ENCODE measurements around the gene DPF3.

The DPF3 gene

DNA sequence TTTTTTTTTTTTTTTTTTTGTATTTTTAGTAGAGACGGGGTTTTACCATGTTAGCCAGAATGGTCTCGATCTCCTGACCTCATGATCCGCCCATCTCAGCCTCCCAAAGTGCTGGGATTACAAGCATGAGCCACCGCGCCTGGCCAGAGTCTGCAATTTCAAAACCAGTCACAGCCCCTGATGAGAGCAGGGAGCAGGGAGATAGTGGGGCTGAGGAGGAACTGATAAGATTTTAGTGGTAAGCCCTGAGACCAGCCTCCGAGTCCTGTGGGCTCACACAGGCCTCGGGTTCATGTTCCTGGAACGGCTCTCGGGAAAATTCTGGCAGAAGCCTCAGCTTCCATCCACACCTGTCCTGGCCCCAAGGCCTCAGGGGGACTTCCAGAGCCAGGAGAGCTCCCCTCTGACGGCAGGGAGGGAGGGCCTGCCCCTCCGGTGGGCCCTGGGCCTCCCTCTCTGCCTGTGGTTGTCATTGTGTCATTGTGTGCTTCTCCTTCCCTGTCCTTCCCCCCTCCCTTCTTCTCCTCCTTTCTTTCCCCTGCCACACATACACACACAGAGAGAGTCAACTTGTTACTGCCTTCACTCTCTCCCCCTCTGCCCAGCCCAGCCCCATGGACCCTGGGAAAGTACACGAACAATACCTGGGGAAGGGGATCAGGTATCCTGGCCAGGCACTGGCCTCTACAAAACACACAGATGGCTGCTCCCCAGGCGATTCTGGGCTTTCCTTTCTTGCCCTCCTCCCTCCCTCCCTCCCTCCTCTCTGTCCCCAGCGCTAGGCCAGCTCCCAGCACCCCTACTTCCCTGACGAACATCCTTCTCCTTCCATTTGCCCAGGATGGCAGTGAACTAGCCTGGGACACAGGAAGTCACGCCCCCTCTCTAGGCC lies 294.1 kb downstream of the DPF3 start:
- DNase-seq (ENCODE audit: low spot score), result no peak

DNA sequence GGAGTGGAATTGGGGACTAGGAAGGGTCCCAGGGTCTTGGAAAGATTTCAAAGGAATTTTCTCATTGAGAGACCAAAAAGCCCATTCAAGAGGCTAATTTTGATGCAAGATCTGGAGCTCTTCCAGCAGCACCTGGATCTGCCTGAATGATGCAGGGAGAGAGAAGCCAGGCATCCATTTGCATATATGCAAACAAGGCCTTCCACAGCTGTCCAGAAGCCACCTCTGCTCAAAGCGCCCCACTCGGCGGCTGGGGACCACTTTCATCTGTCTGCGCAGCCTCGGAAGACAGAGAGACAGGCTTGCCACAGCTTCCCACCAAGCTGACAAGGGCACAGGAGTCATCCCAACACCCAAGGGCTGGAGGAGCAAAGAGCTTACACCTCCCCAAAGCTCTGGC lies 295.6 kb downstream of the DPF3 start:
- DNase-seq (ENCODE audit: low spot score), result no peak

DNA sequence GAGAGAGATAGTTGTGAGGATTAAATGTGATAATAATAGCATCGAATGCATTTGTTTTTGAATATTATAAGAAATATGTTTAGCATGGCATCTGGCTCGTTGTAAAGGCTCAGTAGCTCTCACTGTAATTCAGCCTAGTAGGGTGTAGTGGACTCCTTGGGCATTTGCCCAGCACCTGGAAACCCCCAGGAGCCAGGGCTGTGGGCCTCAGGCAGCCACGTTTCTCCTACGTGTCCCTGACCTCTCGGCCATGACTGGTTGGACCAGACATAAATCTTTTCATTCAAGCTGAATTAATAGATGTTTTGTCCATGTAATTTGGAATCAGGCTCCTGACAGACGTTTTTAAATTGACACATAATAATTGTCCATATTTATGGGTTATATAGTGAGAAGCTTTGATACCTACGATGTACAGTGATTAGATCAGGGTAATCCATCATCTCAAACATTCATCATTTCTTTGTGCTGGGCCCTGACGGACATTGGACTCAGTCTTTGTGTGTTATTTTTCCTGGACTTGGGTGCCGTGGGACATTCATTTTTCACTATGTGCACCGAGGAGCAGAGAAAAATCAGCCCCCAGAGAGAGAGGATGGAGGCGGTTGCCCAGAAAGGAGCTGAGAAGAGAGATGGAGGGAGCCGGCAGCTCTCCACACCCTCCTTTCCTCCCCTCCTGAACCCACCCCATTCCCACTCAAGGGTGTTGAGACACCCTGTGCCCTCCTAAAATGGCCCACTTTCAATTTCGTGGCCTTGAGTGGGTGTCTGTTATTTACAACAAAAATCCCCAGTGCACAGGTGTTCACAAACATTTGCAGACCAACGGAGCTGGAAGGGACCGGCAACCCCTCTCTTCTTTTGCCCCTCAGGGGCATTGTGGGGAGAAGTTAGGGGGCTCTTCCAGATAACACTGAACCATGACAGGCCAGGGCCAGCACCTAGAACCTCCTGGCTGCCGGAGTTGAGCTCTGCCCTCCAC lies 296.4 kb downstream of the DPF3 start:
- DNase-seq (ENCODE audit: low spot score), result no peak

DNA sequence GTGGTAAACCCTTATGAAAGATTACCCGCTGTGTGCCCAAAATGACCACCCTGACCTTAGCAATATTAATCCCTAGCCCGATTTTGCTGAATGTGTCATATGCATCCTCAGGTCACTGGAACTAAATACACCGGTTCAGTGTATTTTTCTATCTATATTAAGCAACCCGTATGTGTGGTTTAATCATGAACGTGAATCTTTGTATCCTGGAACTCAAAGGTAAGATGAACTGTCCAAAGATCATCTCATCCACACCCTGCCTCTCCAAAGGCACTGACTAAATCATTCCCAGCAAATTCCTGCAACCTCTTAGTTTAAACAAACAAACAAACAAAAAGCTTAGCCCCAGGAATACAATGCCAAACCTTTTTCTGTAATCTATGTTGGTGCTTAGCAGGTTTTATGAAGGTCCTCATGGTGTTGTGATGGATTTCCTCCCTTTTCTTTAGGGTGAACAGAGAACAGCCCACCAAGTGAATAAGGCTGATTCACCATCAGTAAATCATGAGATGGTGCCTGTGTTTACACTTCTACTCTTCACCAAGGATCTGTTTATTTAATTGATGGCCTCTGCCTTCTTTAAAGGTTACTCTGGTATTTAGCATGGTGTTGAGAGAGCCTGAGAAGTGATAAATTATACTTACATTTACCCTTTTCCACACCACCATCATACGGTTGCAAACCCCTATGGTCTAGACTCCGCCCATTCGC lies 298.6 kb downstream of the DPF3 start:
- no peak for DNase-seq (ENCODE audit: low spot score)

DNA sequence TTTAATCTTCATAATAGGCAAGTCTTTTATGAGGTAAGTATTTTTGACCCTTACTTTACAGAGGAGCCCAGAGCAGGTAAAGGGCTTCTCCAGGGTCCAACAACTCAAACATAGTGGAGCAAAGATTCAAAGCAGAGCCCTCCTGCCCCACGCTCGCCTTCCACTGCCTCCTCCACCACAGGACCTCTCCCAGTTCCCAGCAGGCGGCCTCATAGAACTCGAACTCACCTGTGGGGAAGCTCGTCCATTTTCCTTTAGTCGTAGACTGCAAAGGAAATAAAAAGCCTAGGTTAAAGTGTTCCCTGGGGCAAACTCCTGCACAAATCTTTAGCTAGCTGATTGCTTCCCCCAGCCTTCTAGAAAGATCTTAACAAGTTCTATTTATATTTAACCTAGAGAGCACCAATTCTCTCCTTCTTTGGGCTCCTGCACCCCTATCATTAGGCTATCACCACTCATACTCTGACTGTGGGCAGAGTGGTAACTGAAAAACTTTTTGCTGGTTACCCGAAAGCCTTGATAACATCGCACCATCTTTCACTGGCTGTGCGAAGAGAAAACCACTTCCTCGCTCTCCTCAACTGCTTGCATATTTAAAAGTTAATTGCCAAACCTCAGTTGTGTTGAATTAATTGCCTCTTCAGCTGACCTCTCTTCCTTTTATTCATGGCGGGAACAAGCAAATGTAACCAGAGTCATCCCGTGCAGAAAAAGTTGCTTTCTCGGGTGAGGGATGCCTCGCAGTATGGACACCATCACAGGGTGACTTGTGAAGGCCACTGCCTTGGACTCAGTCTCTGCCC lies 299.6 kb downstream of the DPF3 start:
- no peak for DNase-seq (ENCODE audit: low spot score)

DNA sequence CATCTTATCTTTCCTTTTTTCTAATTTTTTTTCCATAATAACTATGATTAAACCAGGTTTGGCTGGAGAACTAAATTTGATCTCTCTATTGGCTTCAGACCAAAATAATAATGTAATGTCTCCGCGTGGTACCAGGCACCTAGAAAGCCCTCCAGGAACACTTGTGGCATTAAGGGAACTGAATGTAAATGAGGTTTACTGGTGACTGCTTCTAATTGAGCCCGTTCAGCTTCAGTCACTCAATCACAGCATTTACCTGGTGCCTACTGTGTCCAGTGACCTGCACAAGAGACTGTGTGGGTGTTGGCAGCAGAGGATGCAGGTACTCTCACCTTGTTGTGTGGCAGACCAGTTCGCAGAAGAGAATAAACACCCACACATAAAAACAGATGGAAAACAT lies 302.5 kb downstream of the DPF3 start:
- no peak for DNase-seq (ENCODE audit: low spot score)

DNA sequence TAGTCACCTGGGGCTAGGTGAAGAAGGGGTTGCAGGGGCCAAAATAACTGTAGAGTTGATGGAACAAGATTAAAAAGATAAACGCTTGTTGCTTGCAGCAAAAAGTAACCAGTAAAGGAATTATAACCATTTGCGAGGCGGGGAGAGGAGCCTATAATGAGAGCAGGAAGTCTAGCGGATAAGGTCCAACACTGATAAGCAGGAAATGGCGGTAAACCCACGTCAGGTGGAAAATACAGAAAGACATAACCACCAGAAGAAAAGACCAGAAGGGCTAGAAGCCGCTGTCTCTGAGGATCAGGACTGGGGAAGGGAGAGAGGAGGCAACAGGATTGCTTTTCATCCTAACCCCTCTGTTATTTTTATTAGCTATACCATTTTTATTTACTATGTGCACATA lies 303.3 kb downstream of the DPF3 start:
- no peak for DNase-seq (ENCODE audit: low spot score)

DNA sequence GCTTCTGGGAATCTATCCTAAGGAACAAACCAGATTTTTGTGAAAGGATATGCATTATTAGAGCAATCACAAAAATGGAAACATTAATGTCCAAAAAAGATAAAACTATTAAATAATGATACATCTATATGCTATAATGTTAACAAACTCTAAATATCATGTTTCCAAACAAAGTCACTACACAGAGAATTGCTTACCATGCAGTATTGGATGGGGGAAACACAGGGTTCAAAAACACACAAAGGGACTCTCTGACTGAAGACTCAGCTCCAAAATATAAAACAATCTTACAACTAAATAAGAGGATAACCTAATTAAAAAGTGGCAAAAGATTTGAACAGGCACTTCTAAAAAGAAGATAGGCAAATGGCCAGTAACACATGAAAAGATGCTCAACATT lies 304.2 kb downstream of the DPF3 start:
- DNase-seq (ENCODE audit: low spot score), result no peak

DNA sequence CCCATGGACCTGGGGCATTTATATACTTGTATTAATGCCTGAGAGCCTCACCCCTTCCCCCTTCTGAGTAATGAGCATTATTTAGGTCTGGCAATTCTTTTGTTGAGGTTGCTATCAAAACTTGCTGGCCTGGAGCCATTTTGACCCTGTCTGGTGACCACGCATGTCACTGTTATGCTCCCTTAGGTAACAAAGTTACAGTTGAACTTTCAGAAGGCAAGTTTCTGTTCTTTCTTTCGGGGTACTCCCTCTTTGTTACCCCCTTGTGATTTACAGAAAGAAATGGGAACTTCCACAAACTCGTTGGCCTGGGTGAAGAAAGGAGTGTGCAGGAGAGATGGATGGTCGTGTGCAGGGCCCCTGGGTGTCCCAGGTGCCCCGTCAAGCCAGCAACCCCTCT lies 305.4 kb downstream of the DPF3 start:
- no peak for DNase-seq (ENCODE audit: low spot score)

DNA sequence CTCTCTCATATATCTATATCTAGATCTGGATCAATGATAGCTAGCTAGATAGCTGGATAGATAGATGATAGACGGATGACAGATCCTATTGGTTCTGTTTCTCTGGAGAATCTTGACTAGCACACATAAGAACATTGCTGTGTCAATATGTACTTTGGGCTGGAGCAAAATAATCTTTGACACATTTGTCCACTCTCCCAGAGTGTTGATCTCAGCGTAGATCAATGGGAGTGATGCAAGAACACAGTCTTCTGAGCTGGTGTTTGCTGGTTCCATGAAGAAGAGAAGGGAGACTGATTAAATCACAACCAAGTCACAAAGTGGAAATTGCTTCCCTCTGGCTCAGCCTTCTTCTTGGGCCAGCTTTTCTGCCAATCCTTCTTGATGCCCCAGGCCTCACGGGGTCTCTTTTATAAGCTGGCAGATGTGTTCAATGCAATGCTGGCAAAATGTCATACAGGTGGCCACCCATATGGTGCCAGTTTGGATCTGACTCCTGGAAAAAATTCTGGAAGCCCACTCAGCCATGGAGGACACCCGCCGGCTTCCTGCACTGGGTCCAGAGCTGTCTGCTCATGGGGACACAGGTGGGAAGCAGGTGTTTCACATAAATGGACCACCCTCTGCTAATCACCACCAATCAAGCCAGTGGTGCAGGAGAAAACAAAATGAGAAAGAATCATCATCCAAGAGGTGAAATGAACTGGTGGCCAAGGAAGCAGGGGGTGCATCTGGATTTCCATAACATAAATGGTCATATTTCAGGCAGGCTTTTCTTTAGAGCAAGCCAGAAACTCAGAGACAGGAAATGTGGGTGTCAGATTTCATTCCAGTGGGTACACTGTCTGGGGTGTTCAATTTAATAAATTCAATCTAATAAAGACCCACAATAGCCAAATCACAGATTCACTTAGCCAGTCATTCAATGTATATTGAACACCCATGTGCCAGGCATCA lies 310.3 kb downstream of the DPF3 start:
- DNase-seq (ENCODE audit: low spot score), result no peak

DNA sequence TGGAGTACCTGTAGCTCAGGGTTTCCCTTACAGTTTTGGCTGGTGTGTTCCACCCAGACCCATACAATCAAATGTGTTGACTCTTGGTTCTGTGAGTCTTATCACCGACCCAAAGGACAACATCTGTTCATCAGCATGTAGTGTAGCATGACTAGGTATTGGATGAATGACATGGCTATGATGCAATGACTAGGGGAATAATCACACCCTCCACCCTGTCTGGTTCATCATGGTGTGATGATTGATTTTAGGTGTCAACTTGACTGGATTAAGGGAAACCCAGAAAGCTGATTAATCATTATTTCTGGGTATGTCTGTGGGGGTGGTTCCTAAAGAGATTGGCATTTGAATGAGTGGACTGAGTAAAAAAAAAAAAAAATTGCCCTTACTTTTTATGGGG lies 311.3 kb downstream of the DPF3 start:
- no peak for DNase-seq (ENCODE audit: low spot score)

DNA sequence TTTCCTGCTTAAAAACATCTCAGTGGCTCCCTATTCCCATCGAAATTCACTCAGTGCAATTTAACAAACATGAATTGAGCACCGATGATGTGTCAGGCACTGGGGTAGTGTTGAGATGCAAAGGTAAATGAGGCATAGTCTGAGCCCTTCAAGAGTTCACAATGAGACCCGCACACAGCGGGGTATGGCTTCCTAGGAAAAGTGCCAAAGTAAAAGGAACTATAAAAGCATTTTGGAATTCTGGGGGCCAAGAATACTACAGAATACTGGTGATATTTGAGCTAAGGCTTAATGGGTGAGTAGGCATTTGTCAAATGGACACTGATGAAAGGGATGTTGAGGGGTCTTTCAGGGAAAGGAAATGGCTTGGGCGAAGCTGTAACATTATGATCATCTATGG lies 315.4 kb downstream of the DPF3 start:
- DNase-seq (ENCODE audit: low spot score), result no peak

DNA sequence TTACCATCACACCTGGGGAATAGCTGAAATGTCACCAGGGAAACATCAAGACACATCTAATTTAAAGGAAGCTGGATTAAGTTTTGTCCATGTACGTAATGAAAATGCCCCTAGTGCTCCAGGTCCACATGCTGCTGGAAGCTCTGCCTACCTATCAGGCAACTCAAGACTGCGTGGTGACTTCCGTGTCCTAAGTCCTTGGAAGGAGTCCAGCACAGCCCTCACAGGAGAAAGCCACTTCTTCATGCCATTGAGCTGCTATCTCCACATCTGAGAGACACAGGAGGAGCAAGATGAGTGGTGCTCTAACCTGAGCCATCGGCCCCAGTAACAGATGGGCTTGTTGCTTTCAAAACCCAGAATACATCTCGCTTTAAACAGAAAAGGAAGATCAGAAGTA lies 316.4 kb downstream of the DPF3 start:
- DNase-seq (ENCODE audit: low spot score), result no peak

DNA sequence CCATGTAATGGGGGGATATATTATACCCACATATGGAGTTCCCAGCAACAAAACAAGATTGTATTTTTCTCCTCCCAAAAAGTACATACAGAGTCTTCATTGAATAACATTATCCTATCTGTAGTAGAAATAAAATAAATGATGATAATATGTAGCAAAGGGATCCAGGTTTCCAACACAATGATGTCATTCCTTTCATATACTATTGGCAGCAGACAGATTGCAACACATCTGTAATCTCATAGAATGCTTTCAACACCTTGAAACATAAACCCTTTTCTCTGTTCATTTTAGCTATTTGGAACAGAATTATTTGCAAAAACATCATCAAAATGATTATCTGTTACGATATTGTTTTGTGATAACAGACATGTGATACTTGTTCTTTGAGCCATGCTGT lies 317.6 kb downstream of the DPF3 start:
- no peak for DNase-seq (ENCODE audit: low spot score)

DNA sequence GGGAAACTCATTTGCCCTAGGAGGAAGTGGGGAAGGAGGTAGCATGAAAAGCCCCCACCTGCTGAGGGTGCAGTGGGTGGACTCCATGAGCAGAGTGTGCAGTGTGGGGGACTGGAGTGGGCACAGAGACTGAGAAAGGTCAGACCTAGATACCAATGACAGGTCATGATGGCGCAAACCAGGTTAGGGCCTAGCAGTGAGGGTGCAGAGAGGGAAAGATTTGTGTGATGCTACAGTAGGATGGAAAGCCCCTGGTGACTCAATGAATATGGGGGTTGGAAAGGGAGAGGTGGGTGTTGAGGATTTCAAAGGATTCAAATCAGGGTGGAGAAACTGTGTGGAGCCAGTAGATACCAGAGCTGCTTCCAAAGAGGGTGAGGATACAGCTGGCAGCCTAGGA lies 319.2 kb downstream of the DPF3 start:
- DNase-seq (ENCODE audit: low spot score), result no peak

DNA sequence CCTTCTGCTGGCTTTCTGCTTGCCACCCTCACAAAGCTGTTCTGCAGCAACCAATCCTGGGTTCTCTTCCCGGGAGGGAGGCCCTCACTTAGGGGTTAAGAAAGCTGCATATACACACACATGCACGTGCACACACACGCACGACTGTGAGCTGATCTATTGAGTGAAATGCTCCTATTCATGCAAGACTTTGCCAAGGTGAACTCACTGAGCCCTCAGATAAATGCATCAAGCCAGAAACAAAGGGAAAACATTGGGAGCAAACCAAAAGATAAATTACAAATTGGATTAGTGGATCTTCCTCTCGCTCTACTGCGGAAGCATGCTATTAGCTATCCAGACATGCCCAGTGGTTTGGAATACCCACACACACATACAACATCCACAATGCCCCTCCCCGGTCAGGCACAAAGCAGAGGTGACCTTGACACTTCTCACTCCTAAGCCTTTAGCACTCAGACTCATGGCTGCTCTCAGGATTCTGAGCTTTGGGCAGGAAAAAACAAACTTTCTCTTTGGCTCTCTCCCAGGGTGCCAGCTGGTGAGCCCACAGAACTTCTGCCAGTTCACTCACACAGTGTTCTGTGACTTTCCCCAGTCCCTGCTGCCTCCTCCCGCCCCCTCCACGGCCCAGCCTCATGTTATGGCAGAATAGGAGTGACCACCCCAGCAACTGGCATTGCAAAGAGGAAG lies 320.0 kb downstream of the DPF3 start:
- DNase-seq (ENCODE audit: low spot score), result no peak

Data from kidney capillary endothelial cell (primary cell).